SK-N-SH (cell line): ENCODE data around the gene PPP1R3C. TPM values are rescaled to one million over a fixed set of nuclear protein-coding genes. Genes with fewer than 3 reads are reported as not detected.
A peak's percentile ranks its signal among the peaks of the same experiment; 100 is the strongest.

Source experiments
- CTCF ChIA-PET: fragments of 300-600, 350-600 bp; formaldehyde crosslinking; extraction: SDS; loops from one replicate; lab custom pipeline; 2021; lab: Yijun Ruan, JAX
- POLR2A ChIA-PET: fragments of 350-600 bp; sonication (Branson Sonifier 250); formaldehyde crosslinking; extraction: SDS; loops from one replicate; lab custom pipeline; 2020; ENCODE audit warnings: antibody characterized with exemption, inconsistent platforms; lab: Yijun Ruan, JAX
- DNase-seq: peaks from one replicate; pipeline ENCODE4 v3.0.0; 2012
- H2AFZ ChIP-seq: fragments of 200-600 bp; sonication (generic); 2 replicates; pipeline ENCODE4 v1.8.1; 2016; ENCODE audit warnings: antibody characterized with exemption, mild to moderate bottlenecking, low read depth
- H3F3A ChIP-seq: fragments of 200-600 bp; sonication (generic); replicated peaks from 2 replicates; pipeline ENCODE3; 2016; ENCODE audit warnings: antibody characterized with exemption, mild to moderate bottlenecking; ENCODE audit not compliant: insufficient read depth
- H3K27ac ChIP-seq, 2 experiments: fragments of 200-500 bp in 1 of 2; fragments of 200-600 bp in 1 of 2; sonication (Bioruptor generic) in 1 of 2; sonication (generic), shearing (Covaris generic) in 1 of 2; 2 replicates each; pipeline versions ENCODE4 v1.5.1 to v1.6.1; 2014 to 2016; ENCODE audit warnings: low read depth in 2 of 2, inconsistent platforms in 1 of 2, low read length in 1 of 2, mild to moderate bottlenecking in 1 of 2, mixed read lengths in 1 of 2
- H3K27me3 ChIP-seq: fragments of 200-600 bp; sonication (generic), shearing (Covaris generic); 2 replicates; pipeline ENCODE4 v1.6.1; 2016; ENCODE audit warnings: mixed run types; ENCODE audit not compliant: insufficient read depth
- H3K36me3 ChIP-seq, 2 experiments: fragments of 200-500 bp in 1 of 2; fragments of 200-600 bp in 1 of 2; sonication (Bioruptor generic) in 1 of 2; sonication (generic) in 1 of 2; replicated peaks in 1 of 2; 2 replicates each; pipeline versions ENCODE3 to v1.5.1; 2014 to 2016; ENCODE audit warnings: low read length in 1 of 2, mild to moderate bottlenecking in 1 of 2; ENCODE audit not compliant: insufficient read depth in 2 of 2, control insufficient read depth in 1 of 2
- H3K4me1 ChIP-seq, 2 experiments: fragments of 200-500 bp in 1 of 2; fragments of 200-600 bp in 1 of 2; sonication (Bioruptor generic) in 1 of 2; sonication (generic), shearing (Covaris generic) in 1 of 2; 2 replicates each; pipeline versions ENCODE4 v1.5.1 to v1.6.1; 2014 to 2016; ENCODE audit warnings: low read depth in 1 of 2, low read length in 1 of 2, mixed run types in 1 of 2; ENCODE audit not compliant: insufficient read depth in 2 of 2, control insufficient read depth in 1 of 2
- H3K4me2 ChIP-seq: fragments of 200-600 bp; sonication (generic), shearing (Covaris generic); 2 replicates; pipeline ENCODE4 v1.6.1; 2017; ENCODE audit warnings: mixed run types
- H3K4me3 ChIP-seq, 2 experiments: fragments of 200-500 bp in 1 of 2; fragments of 200-600 bp in 1 of 2; sonication (Bioruptor generic) in 1 of 2; sonication (generic), shearing (Covaris generic) in 1 of 2; 2 replicates each; pipeline versions ENCODE4 v1.5.1 to v1.8.1; 2014 to 2016; ENCODE audit warnings: low read depth in 2 of 2, inconsistent platforms in 1 of 2, low read length in 1 of 2, mild to moderate bottlenecking in 1 of 2, mixed read lengths in 1 of 2, moderate library complexity in 1 of 2
- H3K79me2 ChIP-seq: fragments of 200-600 bp; sonication (generic); 2 replicates; pipeline ENCODE4 v1.8.1; 2017; ENCODE audit warnings: mild to moderate bottlenecking; ENCODE audit not compliant: insufficient read depth
- H3K9ac ChIP-seq: fragments of 200-600 bp; sonication (generic); 2 replicates; pipeline ENCODE4 v1.6.1; 2017; ENCODE audit warnings: mixed run types
- H3K9me2 ChIP-seq: fragments of 200-600 bp; sonication (generic); 2 replicates; pipeline ENCODE4 v1.6.1; 2017; ENCODE audit warnings: mixed run types
- H3K9me3 ChIP-seq: fragments of 200-600 bp; sonication (generic); 2 replicates; pipeline ENCODE4 v1.6.1; 2017; ENCODE audit warnings: mixed run types, mild to moderate bottlenecking, moderate library complexity
- H4K20me1 ChIP-seq: fragments of 200-600 bp; sonication (generic); 2 replicates; pipeline ENCODE4 v1.6.1; 2017; ENCODE audit warnings: mild to moderate bottlenecking, mixed run types; ENCODE audit not compliant: insufficient read depth
- CHD2 ChIP-seq: fragments of 150-350 bp; IDR thresholded peaks from 2 replicates; pipeline ENCODE4 v1.6.1; 2018; ENCODE audit warnings: low read length; ENCODE audit not compliant: partially characterized antibody
- EP300 ChIP-seq, 2 experiments: IDR thresholded peaks; 2 replicates each; pipeline versions ENCODE4 v1.4.0 to v1.6.1; 2012; ENCODE audit warnings: borderline replicate concordance in 1 of 2, low read depth in 1 of 2, low read length in 1 of 2
- EZH2phosphoT487 ChIP-seq: fragments of 200-600 bp; sonication (generic); IDR thresholded peaks from 2 replicates; pipeline ENCODE4 v1.6.1; 2017; ENCODE audit warnings: low read depth, mixed run types, mild to moderate bottlenecking, antibody characterized with exemption, moderate library complexity, borderline replicate concordance
- FOSL2 ChIP-seq: IDR thresholded peaks from 2 replicates; pipeline ENCODE4 v1.4.0; 2012; ENCODE audit warnings: low read depth, mild to moderate bottlenecking, moderate library complexity, borderline replicate concordance
- GATA2 ChIP-seq: sonication (generic); formaldehyde crosslinking; IDR thresholded peaks from 2 replicates; pipeline ENCODE4 v1.5.0; 2020; ENCODE audit warnings: mild to moderate bottlenecking, missing genetic modification reagents
- JUND ChIP-seq: IDR thresholded peaks from 2 replicates; pipeline ENCODE4 v1.4.0; 2012
- NFIC ChIP-seq: IDR thresholded peaks from 2 replicates; pipeline ENCODE4 v1.4.0; 2012; ENCODE audit warnings: borderline replicate concordance
- RAD21 ChIP-seq: IDR thresholded peaks from 2 replicates; pipeline ENCODE4 v1.6.1; 2012; ENCODE audit warnings: mild to moderate bottlenecking, low read length
- RFX5 ChIP-seq: IDR thresholded peaks from 2 replicates; pipeline ENCODE4 v1.6.1; 2012; ENCODE audit warnings: mild to moderate bottlenecking, improper control_type of control experiment, low read length
- SMC3 ChIP-seq: IDR thresholded peaks from 2 replicates; pipeline ENCODE4 v1.6.1; 2012; ENCODE audit warnings: low read depth, low read length, improper control_type of control experiment
- TCF12 ChIP-seq: IDR thresholded peaks from 2 replicates; pipeline ENCODE4 v1.4.0; 2012
- WGBS: methylation state at CpG from one replicate; pipeline ENCODE4 v1.1.6; 2017; ENCODE audit warnings: low lambda C conversion rate; 5-methylcytosine and 5-hydroxymethylcytosine counted together
- polyA plus RNA-seq, 3 experiments: library from polyadenylated mRNA; depleted of rRNA; stranded (reverse); fragments of >200 nt; gene quantifications; 2 replicates each; pipeline ENCODE4 v1.2.3, GENCODE V29; 2012
- TF ChIP-seq, protein P1 (sequence below): fragments of 150-350 bp; IDR thresholded peaks from 2 replicates; pipeline ENCODE4 v1.6.1; 2016; ENCODE audit warnings: mild to moderate bottlenecking, low read depth, low read length
- TF ChIP-seq, protein P2 (sequence below): IDR thresholded peaks from 2 replicates; pipeline ENCODE4 v1.6.1; 2012; ENCODE audit warnings: mild to moderate bottlenecking, low read depth, low read length, moderate library complexity

PPP1R3C gene
- polyA plus RNA-seq, 1 of the 3 experiments (the other 2 are of a cell fraction): 9.0 TPM

DNA sequence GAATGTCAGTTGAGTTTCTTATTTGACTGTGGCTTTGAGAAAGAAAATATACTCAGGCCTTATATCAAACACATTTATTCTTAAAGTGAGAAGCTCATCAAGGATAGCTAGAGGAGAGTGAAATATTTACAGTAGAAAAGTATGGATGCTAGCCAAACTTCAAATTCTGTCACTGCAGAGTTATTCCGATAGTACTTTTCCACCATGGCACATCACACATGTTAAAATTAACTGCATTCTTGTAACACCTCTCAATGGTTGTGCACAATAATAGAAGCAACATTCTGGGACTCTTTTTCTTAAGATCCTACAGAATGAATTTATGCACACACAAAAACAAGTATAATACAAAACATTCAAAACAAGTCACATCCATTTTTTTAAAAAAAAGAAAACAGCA is 4.5 kb downstream of the PPP1R3C start:
- DNase-seq: no peak
- CTCF ChIA-PET: interaction anchor here (1.0 to 2.1 kb wide), 7 partner anchors 15 to 331 kb away, joined by 3 to 5 read pairs (median 3); no protein-coding TSS in a partner anchor
- Histone ChIP-seq H2AFZ (no peak overlapping the region), H3K27ac (peak overlapping the region in 1 of 2 experiments; percentile 1; a peak in 2 of 4 replicates), H3K9ac (no peak overlapping the region), H3K9me2 (no peaks in the 10 kb centered on the region), H3K9me3 (no peaks in the 10 kb centered on the region), H3K79me2 (peaks cover 38% of the 10 kb centered on the region; the same call in 1 of the 2 replicates), H3K4me1 (peaks cover 0 to 17% of the 10 kb centered on the region in 2 experiments; a peak in 2 of 4 replicates), H3K27me3 (no peaks in the 10 kb centered on the region), H3F3A (peaks cover 23% of the 10 kb centered on the region), H3K4me2 (peak overlapping the region; percentile 75; the same call in 1 of the 2 replicates), H3K36me3 (peaks cover 28 to 33% of the 10 kb centered on the region in 2 experiments), H3K4me3 (no peak overlapping the region), H4K20me1 (no peaks in the 10 kb centered on the region; the same call in 1 of the 2 replicates)
- POLR2A ChIA-PET: no interaction called here
- TF ChIP-seq, protein P1, sequence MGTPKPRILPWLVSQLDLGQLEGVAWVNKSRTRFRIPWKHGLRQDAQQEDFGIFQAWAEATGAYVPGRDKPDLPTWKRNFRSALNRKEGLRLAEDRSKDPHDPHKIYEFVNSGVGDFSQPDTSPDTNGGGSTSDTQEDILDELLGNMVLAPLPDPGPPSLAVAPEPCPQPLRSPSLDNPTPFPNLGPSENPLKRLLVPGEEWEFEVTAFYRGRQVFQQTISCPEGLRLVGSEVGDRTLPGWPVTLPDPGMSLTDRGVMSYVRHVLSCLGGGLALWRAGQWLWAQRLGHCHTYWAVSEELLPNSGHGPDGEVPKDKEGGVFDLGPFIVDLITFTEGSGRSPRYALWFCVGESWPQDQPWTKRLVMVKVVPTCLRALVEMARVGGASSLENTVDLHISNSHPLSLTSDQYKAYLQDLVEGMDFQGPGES: no peak
- TF ChIP-seq CHD2: no peak
- 100% methylated on average over 1 of the region's 1 CpG for WGBS

- Histone ChIP-seq H3K27me3 (no peaks in the 10 kb centered on the region), H3K4me1 (peaks cover 0 to 13% of the 10 kb centered on the region in 2 experiments; a peak in 2 of 4 replicates), H3K36me3 (peaks cover 33 to 34% of the 10 kb centered on the region in 2 experiments), H3K79me2 (peaks cover 35% of the 10 kb centered on the region; the same call in 1 of the 2 replicates), H3K4me3 (no peak overlapping the region), H3F3A (peaks cover 28% of the 10 kb centered on the region), H3K27ac (peak overlapping the region; percentile 1 to 39; a peak in 2 of 4 replicates), H2AFZ (no peak overlapping the region), H3K4me2 (no peak overlapping the region), H3K9me2 (no peaks in the 10 kb centered on the region), H4K20me1 (no peaks in the 10 kb centered on the region; the same call in 1 of the 2 replicates), H3K9me3 (no peaks in the 10 kb centered on the region; the same call in 1 of the 2 replicates), H3K9ac (no peak overlapping the region)
- WGBS: 79% methylated on average over 7 of the region's 7 CpGs
- CTCF ChIA-PET: interaction anchor here (1.1 to 2.1 kb wide), 8 partner anchors 8 to 329 kb away, joined by 3 to 5 read pairs (median 4); no protein-coding TSS in a partner anchor
- DNase-seq: no peak
- TF ChIP-seq JUND (no peak; the same call in 1 of the 2 replicates), RAD21 (peak; percentile 50), RFX5 (no peak), GATA2 (peak; percentile 58), EZH2phosphoT487 (no peak), NFIC (no peak), TCF12 (peak; percentile 55), SMC3 (0 out of 2 replicates have a peak, but pooled peaks have one; percentile 14), EP300 (IDR thresholded peaks at IDR 0.05; ENCODE audit: borderline replicate concordance in 1 of 2, low read depth in 1 of 2, low read length in 1 of 2) (peak in 1 of 2 experiments; percentile 68; a peak in 1 of 4 replicates), FOSL2 (no peak)
- TF ChIP-seq, protein P2, sequence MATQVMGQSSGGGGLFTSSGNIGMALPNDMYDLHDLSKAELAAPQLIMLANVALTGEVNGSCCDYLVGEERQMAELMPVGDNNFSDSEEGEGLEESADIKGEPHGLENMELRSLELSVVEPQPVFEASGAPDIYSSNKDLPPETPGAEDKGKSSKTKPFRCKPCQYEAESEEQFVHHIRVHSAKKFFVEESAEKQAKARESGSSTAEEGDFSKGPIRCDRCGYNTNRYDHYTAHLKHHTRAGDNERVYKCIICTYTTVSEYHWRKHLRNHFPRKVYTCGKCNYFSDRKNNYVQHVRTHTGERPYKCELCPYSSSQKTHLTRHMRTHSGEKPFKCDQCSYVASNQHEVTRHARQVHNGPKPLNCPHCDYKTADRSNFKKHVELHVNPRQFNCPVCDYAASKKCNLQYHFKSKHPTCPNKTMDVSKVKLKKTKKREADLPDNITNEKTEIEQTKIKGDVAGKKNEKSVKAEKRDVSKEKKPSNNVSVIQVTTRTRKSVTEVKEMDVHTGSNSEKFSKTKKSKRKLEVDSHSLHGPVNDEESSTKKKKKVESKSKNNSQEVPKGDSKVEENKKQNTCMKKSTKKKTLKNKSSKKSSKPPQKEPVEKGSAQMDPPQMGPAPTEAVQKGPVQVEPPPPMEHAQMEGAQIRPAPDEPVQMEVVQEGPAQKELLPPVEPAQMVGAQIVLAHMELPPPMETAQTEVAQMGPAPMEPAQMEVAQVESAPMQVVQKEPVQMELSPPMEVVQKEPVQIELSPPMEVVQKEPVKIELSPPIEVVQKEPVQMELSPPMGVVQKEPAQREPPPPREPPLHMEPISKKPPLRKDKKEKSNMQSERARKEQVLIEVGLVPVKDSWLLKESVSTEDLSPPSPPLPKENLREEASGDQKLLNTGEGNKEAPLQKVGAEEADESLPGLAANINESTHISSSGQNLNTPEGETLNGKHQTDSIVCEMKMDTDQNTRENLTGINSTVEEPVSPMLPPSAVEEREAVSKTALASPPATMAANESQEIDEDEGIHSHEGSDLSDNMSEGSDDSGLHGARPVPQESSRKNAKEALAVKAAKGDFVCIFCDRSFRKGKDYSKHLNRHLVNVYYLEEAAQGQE: no peak
- POLR2A ChIA-PET: no interaction called here
Observed at GRCh38 chr10:91627344-91628102, 5.3 kb downstream of the PPP1R3C start.
